Body of pancreas (tissue), 4 donors: ENCODE data around the gene GPR107. TPM values are rescaled to one million over a fixed set of nuclear protein-coding genes. Genes with fewer than 3 reads are reported as not detected.

Experiments used
- ATAC-seq: fragments of 150-250 bp; one replicate; pipeline ENCODE4 v1.9.1; 2016
- DNase-seq, 4 donors: peaks; one replicate each; pipeline ENCODE4 v3.0.0-alpha.2; 2019
- H3K27ac ChIP-seq, 4 donors: fragments of 200-600 bp; sonication (generic); 1 replicate in 3 of 4; 2 replicates in 1 of 4; pipeline versions ENCODE4 v1.5.1 to v1.6.1; 2016 to 2019; ENCODE audit warnings: mild to moderate bottlenecking in 1 of 4, mixed read lengths in 1 of 4, moderate library complexity in 1 of 4
- H3K27me3 ChIP-seq, 2 donors: fragments of 200-600 bp; sonication (generic); one replicate each; pipeline ENCODE4 v1.6.0; 2016; ENCODE audit warnings: mild to moderate bottlenecking in 1 of 2
- H3K36me3 ChIP-seq, 2 donors: fragments of 200-600 bp; sonication (generic); replicated peaks in 1 of 2; 2 replicates each; pipeline ENCODE4 v1.5.1; 2016; ENCODE audit warnings: low read depth in 2 of 2; ENCODE audit not compliant: insufficient read depth in 1 of 2
- H3K4me1 ChIP-seq: fragments of 200-600 bp; sonication (generic); one replicate; pipeline ENCODE4 v1.6.0; 2016
- H3K4me3 ChIP-seq, 2 donors: fragments of 200-600 bp; sonication (generic); 1 replicate in 1 of 2; 2 replicates in 1 of 2; pipeline ENCODE4 v1.5.1; 2016 to 2019
- H3K9me3 ChIP-seq, 3 donors: fragments of 200-600 bp; sonication (generic); 1 replicate in 2 of 3; 2 replicates in 1 of 3; pipeline ENCODE4 v1.5.1; 2016
- CTCF ChIP-seq, 7 experiments: fragments of 450-650 bp in 4 of 7; fragments of 200-600 bp in 3 of 7; sonication (generic) in 3 of 7; IDR thresholded peaks; one replicate each; pipeline ENCODE4 v1.5.1; 2016 to 2019; ENCODE audit warnings: antibody characterized with exemption in 7 of 7
- POLR2A ChIP-seq, 3 donors: fragments of 450-650 bp; IDR thresholded peaks; one replicate each; pipeline ENCODE4 v1.6.1; 2016; ENCODE audit warnings: antibody characterized with exemption in 3 of 3, mild to moderate bottlenecking in 2 of 3
- WGBS, 2 donors: methylation state at CpG; one replicate each; pipeline ENCODE4 v1.1.5; 2017; 5-methylcytosine and 5-hydroxymethylcytosine counted together
- intact Hi-C: fragments of 100-400 bp; cut with DNase I; formaldehyde crosslinking; loops from one replicate; pipeline ENCODE4 v1.15.1; 2023
- total RNA-seq, 2 donors: library from RNA; depleted of rRNA; stranded (reverse); fragments of >200 nt; gene quantifications; one replicate each; pipeline ENCODE4 v1.1.0, GENCODE V29; 2016

Gene GPR107
- total RNA-seq, 2 donors from 2014 or later, result 9.6 to 11.4 TPM

GRCh38 chr9:130027533-130028365, 26.0 kb upstream of the GPR107 start:
- intact Hi-C loops, result no loop called here
- H3K4me1 ChIP-seq, result peaks cover 17% of the 10 kb centered on the region
- H3K9me3 ChIP-seq, result no peaks in the 10 kb centered on the region
- H3K27me3 ChIP-seq, result no peaks in the 10 kb centered on the region
- H3K36me3 ChIP-seq, result no peaks in the 10 kb centered on the region
- H3K27ac ChIP-seq, result no peak overlapping the region
- TF ChIP-seq CTCF (IDR thresholded peaks at IDR 0.05) (no peak), POLR2A (IDR thresholded peaks at IDR 0.05) (no peak)
- WGBS, 2 donors, result 82 to 84% methylated on average over 9 of the region's 9 CpGs
- no peak overlapping the region for H3K4me3 ChIP-seq
- DNase-seq (no peak), ATAC-seq (no peak)

DNA sequence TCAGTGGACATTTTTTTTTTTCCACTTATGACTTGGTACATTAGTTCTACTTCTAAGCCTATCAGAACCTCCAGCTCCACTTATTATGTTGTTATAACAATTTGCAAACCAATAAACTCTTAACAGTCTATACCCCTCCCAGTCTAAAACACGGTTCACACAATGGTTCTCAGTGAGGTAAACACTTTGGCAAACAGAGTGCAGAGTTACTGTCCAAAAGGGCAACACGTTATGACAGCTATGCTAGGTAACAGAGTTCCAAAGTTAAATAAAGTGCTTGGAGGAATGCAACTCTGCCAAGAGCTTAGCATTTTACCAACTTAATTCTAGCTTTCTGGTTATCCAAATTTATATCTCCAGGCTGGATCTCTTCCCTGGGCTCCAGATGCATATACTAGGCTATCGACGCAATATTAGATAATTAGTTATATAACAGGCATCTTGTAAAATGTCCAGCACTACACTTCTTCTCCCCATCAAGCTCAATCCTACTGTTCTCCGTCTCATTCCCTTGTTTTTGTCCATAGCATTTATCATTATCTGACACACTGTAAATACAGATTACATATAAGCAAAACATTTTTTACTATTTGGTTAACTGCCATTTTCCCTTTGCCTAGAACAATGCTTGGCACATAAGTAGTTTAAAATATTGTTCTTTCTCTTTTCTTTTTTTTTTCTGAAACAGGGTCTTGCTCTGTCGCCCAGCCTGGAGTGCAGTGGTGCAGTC, 25.0 kb upstream of the GPR107 start:
- H3K4me1 ChIP-seq, result peaks cover 17% of the 10 kb centered on the region
- intact Hi-C loops, result no loop called here

DNA sequence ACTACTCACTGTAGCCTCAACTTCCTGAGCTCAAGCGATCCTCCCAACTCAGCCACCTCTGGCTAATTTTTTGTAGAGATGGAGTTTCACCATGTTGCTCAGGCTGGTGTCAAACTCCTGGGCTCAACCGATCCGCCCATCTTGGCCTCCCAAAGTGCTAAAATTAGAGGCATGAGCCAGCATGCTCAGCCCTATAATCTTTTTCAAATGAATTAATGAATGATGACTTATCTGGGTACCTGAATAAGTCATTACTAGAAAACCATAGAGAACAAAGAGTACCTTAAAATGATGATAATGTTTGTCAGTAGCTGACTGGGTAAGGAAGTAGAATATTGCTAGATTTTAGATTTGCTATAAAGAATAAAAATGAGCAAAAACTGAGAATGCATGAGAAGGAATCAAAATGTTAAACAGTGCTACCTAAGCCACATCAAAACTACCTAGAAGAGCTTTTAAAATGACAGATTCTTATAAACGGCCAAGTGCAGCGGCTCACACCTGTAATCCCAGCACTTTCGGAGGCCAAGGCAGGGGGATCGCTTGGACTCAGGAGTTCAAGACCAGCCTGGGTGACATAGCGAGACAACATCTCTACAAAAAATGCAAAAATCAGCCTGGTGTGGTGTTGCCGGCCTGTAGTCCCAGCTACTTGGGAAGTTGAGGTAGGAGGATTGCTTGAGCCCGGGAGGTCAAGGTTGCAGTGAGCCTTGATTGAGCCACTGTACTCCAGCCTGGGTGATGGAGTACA, 24.3 kb upstream of the GPR107 start:
- DNase-seq, result no peak
- 85 to 89% methylated on average over 10 of the region's 10 CpGs for WGBS, 2 donors
- intact Hi-C loops, result no loop called here
- no peak overlapping the region for H3K4me3 ChIP-seq
- H3K36me3 ChIP-seq, result no peaks in the 10 kb centered on the region
- TF ChIP-seq POLR2A (IDR thresholded peaks at IDR 0.05) (no peak), CTCF (IDR thresholded peaks at IDR 0.05) (no peak)
- peaks cover 17% of the 10 kb centered on the region for H3K4me1 ChIP-seq
- ATAC-seq, result no peak
- no peak overlapping the region for H3K27ac ChIP-seq
- no peaks in the 10 kb centered on the region for H3K27me3 ChIP-seq
- H3K9me3 ChIP-seq, result no peaks in the 10 kb centered on the region

More for the DNA sequence above, 25.0 kb upstream of the GPR107 start:
- no peak for ATAC-seq
- Histone ChIP-seq H3K4me3 (no peak overlapping the region), H3K9me3 (no peaks in the 10 kb centered on the region), H3K36me3 (no peaks in the 10 kb centered on the region), H3K27ac (no peak overlapping the region), H3K27me3 (no peaks in the 10 kb centered on the region)
- TF ChIP-seq POLR2A (IDR thresholded peaks at IDR 0.05) (no peak), CTCF (IDR thresholded peaks at IDR 0.05) (no peak)
- no peak for DNase-seq
- 31 to 32% methylated on average over 6 of the region's 6 CpGs for WGBS, 2 donors

GRCh38 chr9:130030651-130031127, 23.0 kb upstream of the GPR107 start:
- H3K4me3 ChIP-seq, result no peak overlapping the region
- H3K9me3 ChIP-seq, result no peaks in the 10 kb centered on the region
- intact Hi-C loops, result no loop called here
- no peak overlapping the region for H3K27ac ChIP-seq
- DNase-seq (no peak), ATAC-seq (no peak)
- H3K4me1 ChIP-seq, result peaks cover 11% of the 10 kb centered on the region
- no peaks in the 10 kb centered on the region for H3K27me3 ChIP-seq
- TF ChIP-seq CTCF (IDR thresholded peaks at IDR 0.05) (no peak), POLR2A (IDR thresholded peaks at IDR 0.05) (no peak)
- 88 to 93% methylated on average over 3 of the region's 3 CpGs for WGBS, 2 donors
- no peaks in the 10 kb centered on the region for H3K36me3 ChIP-seq
